Gastroesophageal sphincter (tissue), 3 donors: ENCODE measurements around the gene TMEM178A.

Source experiments
- CTCF ChIP-seq, 4 experiments: fragments of 200-600 bp in 2 of 4; fragments of 450-650 bp in 2 of 4; sonication (generic) in 1 of 4; IDR thresholded peaks; one replicate each; pipeline ENCODE4 v1.5.1; 2017 to 2019; ENCODE audit warnings: antibody characterized with exemption in 4 of 4, mild to moderate bottlenecking in 2 of 4, moderate library complexity in 2 of 4
- POLR2A ChIP-seq, 2 donors: fragments of 450-650 bp; IDR thresholded peaks; one replicate each; pipeline ENCODE4 v1.6.1; 2017; ENCODE audit warnings: antibody characterized with exemption in 2 of 2, mild to moderate bottlenecking in 2 of 2, moderate library complexity in 1 of 2

- TF ChIP-seq CTCF (IDR thresholded peaks at IDR 0.05) (no peak), POLR2A (IDR thresholded peaks at IDR 0.05) (no peak)
These were observed 45.1 kb downstream of the TMEM178A start for GRCh38 chr2:39710807-39711206.
